HG02973 (cell line): Measurements from ENCODE around the gene SRP9.
"Not testable (repeated sequence)": the region's sequence is repeated elsewhere in the genome, so short reads cannot be mapped to it uniquely, and the experiment has no call there.

Experiments
- ATAC-seq: cut with Tn5 transposase; IDR thresholded peaks from one replicate; pipeline ENCODE4 v1.9.1; 2021; ENCODE audit warnings: moderate library complexity; ENCODE audit not compliant: unreplicated experiment

SRP9 gene

GRCh38 chr1:225754940-225755641 is 22.5 kb upstream of the SRP9 start:
- no peak for ATAC-seq

GRCh38 chr1:225755671-225756319 is 21.8 kb upstream of the SRP9 start:
- no peak for ATAC-seq

DNA sequence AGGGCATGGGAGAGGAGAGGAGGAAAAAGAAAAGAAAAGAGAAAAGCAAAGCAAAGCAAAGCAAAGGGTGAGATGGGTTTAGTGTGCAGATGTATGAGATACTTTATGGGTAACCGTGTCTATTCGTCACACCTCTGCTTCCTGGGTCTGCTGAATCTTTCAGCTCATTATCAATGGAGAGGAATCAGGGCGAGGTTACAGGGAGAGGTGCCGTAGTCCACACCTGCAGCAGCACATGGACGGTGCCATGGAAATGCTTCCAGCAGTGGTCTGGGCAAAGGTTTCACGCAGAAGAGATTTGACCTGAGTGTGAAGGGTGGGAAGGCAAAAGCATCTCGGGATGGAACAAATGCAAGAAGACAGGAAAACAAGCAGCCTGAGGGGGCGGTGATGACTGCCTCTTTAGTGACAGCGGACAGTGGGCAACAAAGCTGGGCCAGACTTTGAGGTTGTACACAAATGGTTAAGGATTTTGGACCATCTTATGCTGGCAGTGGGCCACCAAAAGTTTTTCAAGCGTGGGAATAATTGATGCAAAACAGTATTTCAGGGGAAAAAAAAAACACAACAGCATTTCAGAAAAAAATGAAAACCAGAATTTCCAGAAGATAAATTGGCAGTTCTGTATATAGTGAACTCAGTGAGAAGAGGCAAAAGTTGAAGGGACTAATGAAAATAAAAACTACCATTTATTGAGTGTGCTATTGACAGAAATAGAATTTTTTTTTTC is 19.5 kb upstream of the SRP9 start:
- no peak for ATAC-seq

DNA sequence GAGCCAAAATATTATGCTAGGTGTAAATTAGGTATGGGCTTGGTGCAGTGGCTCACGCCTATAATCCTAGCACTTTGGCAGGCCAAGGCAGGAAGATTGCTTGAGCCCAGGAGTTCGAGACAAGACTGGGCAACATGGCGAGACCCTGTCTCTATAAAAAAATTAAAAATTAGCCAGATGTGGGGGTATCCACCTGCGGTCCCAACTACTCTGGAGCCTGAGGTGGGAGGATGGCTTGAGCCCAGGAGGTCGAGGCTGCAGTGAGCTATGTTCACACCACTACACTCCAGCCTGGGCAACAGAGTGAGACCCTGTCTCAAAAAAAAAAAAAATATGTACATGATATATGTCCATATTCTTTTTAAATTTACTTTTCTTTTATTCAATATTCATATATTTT is 17.7 kb upstream of the SRP9 start:
- not testable (repeated sequence) for ATAC-seq

DNA sequence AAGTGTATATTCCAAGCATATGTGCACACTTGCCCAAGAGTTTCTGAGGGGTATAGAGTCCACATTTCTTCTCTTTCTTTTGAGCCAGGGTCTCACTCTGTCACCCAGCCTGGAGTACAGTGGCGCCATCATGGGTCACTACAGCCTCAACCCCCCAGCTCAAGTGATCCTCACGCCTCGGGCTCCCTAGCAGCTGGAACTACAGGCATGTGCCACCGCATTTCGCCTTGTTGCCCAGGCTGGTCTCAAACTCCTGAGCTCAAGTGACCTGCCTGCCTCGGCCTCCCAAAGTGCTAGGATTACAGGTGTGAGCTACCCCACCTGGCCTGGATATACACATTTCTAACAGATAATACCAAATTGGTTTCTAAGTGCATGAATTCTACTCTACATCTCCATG is 17.1 kb upstream of the SRP9 start:
- ATAC-seq: no peak

GRCh38 chr1:225761395-225761794 is 16.2 kb upstream of the SRP9 start:
- ATAC-seq: not testable (repeated sequence)

DNA sequence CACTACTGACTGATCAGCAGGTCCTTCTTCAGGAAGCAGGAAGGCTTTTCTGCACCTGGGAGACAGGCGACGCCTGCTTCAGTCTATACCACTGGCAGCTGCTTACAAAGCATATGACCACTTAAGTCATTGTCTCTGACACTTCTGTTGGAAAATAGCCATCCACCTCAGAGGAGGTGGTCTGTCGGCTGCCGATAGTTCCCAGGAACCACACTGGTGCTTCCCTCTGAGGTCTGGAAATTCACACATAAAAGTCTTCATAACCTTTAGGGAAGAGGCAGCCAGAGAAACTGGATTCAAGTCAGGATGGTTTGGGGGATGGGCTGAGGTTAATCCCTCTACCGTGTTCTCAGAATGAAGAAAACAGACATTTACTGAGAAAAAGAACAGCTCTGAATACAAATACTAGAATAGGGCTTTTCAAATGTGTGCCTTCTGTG is 15.6 kb upstream of the SRP9 start:
- no peak for ATAC-seq

DNA sequence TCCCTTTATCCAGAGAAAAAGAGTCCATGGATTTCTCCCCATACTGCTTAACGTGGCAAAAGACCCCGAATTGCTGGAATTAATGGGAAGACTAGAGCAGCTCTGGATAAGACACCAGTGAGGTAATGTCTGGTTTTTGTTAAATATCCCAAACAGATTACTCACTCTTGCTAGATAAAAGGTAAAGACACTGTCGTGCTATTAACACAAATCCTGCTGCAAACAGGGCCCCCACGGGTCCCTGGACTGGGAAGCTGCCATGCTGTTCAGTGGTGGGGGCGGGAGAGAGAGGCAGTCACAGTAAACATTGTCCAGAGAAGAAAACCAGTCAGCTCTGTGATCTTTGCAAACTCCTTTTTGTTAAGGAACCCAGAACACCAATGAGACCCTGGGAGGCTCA is 15.2 kb upstream of the SRP9 start:
- no peak for ATAC-seq

DNA sequence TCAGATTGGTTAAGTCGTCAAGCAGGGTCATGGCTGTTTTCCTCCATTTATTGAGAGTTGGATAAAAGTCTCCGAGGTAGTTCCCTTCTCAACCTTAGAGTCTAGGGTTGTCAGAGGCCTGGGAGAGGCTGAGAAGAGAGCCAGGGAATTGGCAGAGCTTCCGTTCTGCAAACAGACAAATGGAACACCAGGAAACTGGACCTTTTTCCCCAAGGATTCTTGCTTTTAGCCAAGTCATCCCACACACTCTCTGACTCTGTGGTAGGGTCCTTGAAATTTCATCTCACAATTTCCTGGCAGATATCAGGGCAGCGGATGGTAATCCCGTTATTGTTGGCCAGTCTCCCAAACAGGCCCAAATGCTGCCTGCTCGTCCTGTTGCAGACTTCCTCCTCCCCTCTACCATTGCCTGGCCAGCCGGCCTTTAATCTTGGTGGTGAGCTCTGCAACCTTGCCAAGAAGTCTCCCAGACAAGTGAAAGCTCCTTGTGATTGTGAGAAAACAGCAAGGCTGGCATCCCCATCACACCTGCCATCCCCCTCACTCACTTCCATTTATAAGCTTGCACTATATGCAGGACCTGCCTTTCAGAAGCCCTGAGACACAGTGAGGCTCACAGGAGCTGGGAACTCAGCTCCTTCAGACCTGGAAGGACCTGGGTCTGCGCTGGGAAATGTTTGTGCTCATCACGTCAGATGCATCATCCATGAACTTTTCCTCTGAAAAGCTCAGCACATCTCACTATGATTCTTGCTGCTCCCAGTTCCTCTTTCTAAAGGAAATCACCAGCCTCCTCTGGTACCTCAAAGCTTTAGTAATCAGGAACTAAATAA is 13.7 kb upstream of the SRP9 start:
- no peak for ATAC-seq

DNA sequence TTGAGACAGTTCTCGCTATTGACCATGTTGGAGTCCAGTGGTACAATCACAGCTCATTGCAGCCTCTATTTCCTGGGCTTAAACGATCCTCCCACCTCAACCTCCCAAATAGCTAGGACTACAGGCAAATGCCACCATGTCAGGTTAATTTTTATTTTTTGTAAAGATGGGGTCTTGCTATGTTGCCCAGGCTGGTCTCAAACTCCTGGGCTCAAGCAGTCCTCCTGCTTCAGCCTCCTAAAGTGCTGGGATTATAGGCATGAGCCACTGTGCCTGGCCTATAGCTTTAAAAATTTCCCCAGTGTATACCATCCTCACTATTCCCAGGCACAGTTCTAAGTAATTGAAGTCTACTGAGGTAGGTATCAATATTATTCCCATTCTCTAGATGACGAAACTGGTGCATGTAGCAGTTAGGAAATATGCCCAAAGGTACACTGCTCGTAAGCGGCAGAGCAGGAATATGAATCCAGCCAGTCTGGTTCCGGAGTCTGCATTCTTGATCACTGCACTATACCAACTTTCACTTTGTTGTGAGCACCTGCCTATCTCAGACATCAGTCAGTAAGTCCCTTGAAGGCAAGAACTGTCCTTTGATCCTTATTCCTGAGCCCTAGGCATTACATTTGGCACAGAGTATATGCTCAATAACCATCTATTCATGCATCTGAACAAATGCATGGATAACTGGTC is 11.5 kb upstream of the SRP9 start:
- no peak for ATAC-seq

- ATAC-seq: no peak
These were observed 10.5 kb upstream of the SRP9 start for GRCh38 chr1:225766967-225767633.

- ATAC-seq: no peak
These were observed 9.7 kb upstream of the SRP9 start for GRCh38 chr1:225767634-225768540.

DNA sequence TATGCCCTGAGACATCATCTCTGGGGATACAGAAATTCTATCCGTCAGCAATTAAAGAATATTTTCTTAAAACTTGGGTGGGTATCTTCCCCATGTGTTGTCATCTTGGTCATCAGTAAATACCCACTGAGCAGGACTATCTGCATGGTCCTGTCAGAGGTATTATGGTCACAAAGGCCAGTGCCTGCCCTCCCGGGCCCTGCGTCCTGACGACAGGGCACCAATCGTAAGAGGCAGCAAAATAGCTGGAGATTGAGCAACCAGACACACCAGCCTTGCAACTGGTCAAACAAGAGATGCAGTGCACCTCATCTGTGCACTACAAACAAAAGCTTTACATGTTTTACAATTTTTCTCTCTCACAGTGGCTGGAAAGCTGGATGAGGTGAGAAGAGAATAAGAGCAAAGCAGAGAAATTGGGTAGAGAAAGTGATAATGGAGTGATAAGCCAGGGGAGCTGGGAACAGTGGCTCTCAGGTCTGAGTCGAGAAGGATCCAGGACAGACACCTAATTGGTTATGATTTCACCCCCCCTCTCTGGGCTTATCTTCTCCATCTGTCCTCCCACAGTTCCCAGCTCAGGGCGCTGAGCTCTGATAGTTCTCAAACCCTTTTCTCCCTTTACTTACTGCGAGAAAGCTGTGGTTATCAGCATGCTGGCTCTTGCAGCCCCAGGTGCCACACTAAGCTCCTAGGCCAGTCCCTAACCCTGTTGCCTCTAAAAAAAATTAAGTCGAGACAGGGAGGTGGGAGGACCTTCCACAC is 8.8 kb upstream of the SRP9 start:
- no peak for ATAC-seq

DNA sequence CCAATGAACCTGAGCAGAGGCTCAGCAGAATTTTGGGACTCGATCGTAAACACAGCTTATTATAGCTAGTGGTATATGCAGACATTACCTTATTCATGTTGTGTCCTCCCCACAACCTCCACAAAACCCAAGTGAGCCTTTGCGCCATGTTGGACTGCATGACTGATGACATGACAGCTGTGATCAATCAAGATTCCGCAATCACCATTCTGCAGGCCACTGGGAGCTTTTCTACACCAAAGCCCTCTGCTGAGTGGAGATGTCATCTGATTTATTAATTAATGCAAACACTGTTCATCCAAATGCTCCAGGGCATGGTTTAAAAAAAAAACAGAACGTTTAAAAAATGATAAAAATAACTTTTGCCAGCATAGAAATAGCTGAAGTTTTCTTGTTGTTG is 7.9 kb upstream of the SRP9 start:
- no peak for ATAC-seq

DNA sequence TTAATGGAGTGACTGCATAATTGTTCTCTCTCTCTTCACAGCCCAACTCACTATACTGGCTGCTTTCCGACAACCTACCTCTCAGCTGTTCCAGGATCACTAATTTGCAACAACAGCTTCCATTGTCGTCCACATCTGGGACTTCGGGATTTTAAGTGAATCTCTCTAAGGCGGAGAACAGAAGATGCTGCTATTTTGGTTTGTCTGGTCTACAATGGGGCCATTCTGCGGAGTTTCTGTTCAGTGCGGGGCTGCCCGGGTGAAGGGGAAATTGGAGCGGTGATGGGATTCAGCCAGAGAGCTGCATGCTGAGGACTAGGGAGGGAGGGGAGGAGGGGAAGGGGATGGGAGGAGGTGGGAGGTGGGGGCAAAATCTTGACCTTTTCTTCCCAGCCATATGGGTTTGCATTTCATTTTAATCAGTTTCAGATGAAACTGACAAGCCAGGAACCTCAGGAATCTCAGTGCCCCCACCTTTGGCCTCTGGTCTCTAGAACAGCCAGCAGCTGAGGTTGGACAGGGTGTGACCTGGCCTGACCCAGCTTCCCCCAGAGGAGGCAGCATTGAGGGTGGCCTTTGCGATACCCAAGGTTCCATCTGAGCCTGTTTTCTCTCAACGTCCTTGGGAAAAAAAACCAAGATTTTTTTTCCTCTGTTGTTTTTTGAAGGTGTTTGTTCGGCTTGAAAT is 6.9 kb upstream of the SRP9 start:
- no peak for ATAC-seq

DNA sequence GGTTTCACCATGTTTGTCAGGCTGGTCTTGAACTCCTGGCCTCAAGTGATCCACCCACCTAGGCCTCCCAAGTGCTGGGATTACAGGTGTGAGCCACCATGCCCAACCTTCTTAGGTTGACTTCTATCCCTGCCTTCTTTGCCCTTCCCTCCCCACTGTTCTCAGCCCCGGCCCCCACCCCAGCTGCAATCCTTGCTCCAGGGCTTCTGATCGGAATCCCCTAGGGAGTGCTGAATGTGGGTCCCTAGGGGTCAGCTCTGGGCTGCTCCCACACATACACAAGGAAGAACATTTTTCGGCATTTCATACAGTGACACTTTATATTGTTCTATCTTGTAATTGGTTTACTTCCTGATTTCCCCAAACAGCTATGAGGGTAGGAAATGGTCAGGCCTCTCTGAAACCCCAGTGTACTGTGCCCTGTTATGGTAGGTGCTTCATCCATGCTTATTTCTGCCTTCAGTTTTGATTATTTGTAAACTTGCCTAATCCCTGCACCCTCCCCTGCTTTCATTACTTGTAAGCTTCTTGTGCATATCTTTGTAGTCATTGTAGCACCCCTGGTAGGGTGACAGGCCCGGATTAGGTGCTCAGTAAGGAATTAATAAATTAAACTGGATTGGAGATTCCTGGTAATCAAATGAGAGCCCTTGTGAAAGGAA is 5.8 kb upstream of the SRP9 start:
- ATAC-seq: no peak

DNA sequence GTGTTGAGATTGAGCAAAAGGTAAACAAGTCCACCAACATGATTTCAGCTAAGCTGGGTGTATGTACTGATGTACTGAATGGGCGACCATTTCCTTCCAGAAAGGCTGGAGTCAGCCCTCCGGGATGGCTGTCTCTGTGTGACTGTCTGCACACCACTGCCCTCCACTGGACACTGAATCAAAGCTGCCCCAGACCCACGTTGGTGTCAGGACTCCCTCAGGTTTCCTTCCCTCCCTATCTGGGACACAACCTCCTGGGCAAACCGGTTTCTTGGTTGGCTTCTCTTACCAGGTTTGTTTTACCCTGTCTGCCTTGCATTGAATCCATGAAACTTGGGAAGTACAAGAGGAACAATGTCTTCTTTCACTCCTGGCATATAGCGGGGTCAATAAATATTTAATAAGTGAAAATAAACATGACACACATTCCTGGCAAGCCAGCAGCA is 5.3 kb upstream of the SRP9 start:
- no peak for ATAC-seq
